HFFc6 (cell line): ENCODE data around the gene OXNAD1. TPM values are rescaled to one million over a fixed set of nuclear protein-coding genes. Genes with fewer than 3 reads are reported as not detected.

Source experiments
- DNase-seq: peaks from one replicate; pipeline ENCODE4 v3.0.0-alpha.2; 2018
- H3K27ac Mint-ChIP-seq: 2 replicates; pipeline ENCODE4 v1.8.0; 2020; ENCODE audit warnings: mild to moderate bottlenecking, mixed read lengths
- H3K27me3 Mint-ChIP-seq: 2 replicates; pipeline ENCODE4 v1.8.0; 2021; ENCODE audit warnings: mild to moderate bottlenecking, moderate library complexity, mixed read lengths; ENCODE audit not compliant: insufficient read depth
- H3K36me3 Mint-ChIP-seq: 2 replicates; pipeline ENCODE4 v1.8.0; 2021; ENCODE audit warnings: low read depth, mixed read lengths
- H3K4me1 Mint-ChIP-seq: 2 replicates; pipeline ENCODE4 v1.8.0; 2020; ENCODE audit warnings: low read depth, mixed read lengths
- H3K4me3 Mint-ChIP-seq: 2 replicates; pipeline ENCODE4 v1.8.0; 2020; ENCODE audit warnings: mild to moderate bottlenecking, moderate library complexity, mixed read lengths
- H3K9me3 Mint-ChIP-seq: 2 replicates; pipeline ENCODE4 v1.8.0; 2020; ENCODE audit warnings: mild to moderate bottlenecking, mixed read lengths
- total RNA-seq, 6 experiments: library from RNA; stranded (reverse); fragmentation: NEBNext Ultra II Directional; extraction: Animal tissue kit (Norgen Biotek cat#: 25700); gene quantifications; 2 replicates in 1 of 6; 3 replicates in 5 of 6; pipeline ENCODE4 v1.2.3, GENCODE V29; 2021
- TF ChIP-seq, protein P1 (sequence below): fragments of 200-600 bp; sonication (generic); IDR thresholded peaks from 2 replicates; pipeline ENCODE4 v1.5.0; 2021; ENCODE audit warnings: antibody characterized with exemption, mild to moderate bottlenecking

Gene OXNAD1
- total RNA-seq, 6 experiments from 2014 or later, result 6.4 to 8.7 (median 8.1) TPM

DNA sequence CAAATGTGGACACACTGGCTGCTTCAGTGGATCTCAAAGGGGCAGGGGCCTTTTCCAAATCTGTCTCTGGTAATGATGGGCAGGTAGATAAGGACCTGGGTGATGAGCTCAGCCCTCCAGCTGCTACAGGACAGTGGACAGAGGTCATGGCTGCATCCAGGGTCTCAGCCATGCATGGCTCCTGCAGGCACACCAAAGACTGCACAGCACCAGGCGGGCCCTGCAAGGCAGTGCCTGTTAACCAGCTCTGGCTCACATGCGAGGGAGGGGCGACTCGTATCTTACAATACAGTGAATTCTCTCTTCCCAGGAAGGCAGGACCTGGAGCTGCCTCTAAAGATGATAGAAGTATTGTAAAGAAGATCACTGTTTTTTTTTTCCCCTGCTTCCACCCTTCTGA lies 58.7 kb downstream of the OXNAD1 start:
- Mint-ChIP-seq H3K9me3 (no peaks in the 10 kb centered on the region), H3K36me3 (peaks cover 18% of the 10 kb centered on the region; the same call in 1 of the 2 replicates), H3K4me1 (peaks cover 11% of the 10 kb centered on the region), H3K4me3 (no peak overlapping the region), H3K27ac (no peak overlapping the region), H3K27me3 (peaks cover 5% of the 10 kb centered on the region)
- TF ChIP-seq, protein P1, sequence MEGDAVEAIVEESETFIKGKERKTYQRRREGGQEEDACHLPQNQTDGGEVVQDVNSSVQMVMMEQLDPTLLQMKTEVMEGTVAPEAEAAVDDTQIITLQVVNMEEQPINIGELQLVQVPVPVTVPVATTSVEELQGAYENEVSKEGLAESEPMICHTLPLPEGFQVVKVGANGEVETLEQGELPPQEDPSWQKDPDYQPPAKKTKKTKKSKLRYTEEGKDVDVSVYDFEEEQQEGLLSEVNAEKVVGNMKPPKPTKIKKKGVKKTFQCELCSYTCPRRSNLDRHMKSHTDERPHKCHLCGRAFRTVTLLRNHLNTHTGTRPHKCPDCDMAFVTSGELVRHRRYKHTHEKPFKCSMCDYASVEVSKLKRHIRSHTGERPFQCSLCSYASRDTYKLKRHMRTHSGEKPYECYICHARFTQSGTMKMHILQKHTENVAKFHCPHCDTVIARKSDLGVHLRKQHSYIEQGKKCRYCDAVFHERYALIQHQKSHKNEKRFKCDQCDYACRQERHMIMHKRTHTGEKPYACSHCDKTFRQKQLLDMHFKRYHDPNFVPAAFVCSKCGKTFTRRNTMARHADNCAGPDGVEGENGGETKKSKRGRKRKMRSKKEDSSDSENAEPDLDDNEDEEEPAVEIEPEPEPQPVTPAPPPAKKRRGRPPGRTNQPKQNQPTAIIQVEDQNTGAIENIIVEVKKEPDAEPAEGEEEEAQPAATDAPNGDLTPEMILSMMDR, result no peak
- DNase-seq, result no peak

DNA sequence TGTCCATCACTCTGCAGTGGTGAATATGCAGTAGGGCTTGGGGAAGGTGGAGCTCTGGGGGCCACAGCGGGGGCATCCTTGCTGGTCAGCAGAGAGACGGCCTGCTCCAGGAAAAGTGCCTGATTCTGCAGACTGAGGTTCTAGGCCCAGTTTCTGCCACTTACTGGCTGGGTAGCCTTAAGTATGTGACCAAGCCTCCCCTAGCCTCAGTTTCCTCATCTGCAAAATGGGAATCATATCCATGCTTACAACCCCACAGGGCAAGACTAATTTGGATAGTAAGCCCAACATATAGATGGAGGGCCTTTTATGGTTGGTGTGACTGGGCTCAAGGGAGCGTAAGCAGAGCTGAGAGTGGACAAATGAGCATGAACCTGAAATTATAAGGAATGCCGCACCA lies 60.8 kb downstream of the OXNAD1 start:
- DNase-seq, result no peak
- H3K4me3 Mint-ChIP-seq, result no peak overlapping the region
- H3K27ac Mint-ChIP-seq, result no peak overlapping the region
- H3K4me1 Mint-ChIP-seq, result peaks cover 11% of the 10 kb centered on the region
- H3K36me3 Mint-ChIP-seq, result peaks cover 18% of the 10 kb centered on the region; the same call in 1 of the 2 replicates
- peaks cover 8% of the 10 kb centered on the region for H3K27me3 Mint-ChIP-seq
- TF ChIP-seq, protein P1, result no peak
- H3K9me3 Mint-ChIP-seq, result no peaks in the 10 kb centered on the region

DNA sequence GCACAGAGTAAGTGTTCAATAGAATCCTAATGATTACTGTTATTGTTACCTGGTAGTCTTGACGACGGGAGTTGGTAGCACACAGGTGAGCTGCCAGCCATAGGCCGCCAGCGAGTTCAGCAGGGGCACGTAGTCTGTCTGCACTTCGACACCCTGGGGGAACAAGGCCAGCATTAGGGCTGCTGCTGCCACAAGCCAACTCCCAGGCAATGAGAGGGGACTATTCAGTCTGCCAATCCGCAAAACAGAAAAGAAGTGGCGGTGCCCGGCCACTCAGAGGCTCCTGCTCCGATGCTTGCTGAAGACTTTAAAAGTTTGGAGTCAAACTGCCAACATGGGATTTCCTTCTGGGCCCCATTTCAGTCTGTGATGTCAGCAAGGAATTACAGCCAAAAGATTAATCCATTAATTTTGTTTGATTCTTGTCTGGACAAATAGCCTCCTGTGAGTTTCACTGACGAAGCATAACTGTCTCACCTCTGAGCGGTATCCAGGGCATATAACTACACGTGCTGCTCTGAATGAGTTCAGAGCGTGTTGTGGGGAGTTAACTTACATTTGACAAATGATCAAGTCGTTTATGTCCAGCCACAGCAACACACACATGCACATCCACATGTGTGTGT lies 61.8 kb downstream of the OXNAD1 start:
- H3K4me3 Mint-ChIP-seq, result no peak overlapping the region
- peaks cover 6% of the 10 kb centered on the region for H3K9me3 Mint-ChIP-seq
- peaks cover 15% of the 10 kb centered on the region for H3K4me1 Mint-ChIP-seq

DNA sequence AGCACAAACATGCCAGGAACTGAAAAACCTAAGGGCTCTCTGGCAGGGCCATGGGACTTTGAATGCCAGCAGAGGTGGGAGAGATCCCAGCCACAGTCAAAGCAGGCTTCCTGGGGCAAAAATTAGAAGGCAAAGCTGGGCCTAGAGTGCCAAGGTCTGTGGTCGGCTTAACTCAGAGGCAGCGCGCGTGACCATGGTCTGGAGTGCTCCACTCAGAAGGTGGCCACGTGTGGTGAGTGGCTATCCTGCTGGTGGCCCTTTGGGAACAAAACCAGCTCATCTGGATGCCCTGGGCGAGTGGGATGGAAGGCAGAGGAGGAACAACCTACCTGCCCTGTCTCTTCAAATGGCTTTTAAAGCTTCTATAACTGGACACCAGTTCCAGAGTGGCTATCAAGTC lies 63.1 kb downstream of the OXNAD1 start:
- TF ChIP-seq, protein P1, result no peak
- Mint-ChIP-seq H3K9me3 (peaks cover 17% of the 10 kb centered on the region), H3K27me3 (peaks cover 6% of the 10 kb centered on the region), H3K4me1 (peaks cover 28% of the 10 kb centered on the region), H3K4me3 (no peak overlapping the region), H3K27ac (no peak overlapping the region), H3K36me3 (peaks cover 28% of the 10 kb centered on the region)
- DNase-seq, result no peak

More for the DNA sequence above, 61.8 kb downstream of the OXNAD1 start:
- Mint-ChIP-seq H3K27ac (no peak overlapping the region), H3K36me3 (peaks cover 19% of the 10 kb centered on the region), H3K27me3 (peaks cover 6% of the 10 kb centered on the region)
- DNase-seq, result no peak
- TF ChIP-seq, protein P1, result no peak

DNA sequence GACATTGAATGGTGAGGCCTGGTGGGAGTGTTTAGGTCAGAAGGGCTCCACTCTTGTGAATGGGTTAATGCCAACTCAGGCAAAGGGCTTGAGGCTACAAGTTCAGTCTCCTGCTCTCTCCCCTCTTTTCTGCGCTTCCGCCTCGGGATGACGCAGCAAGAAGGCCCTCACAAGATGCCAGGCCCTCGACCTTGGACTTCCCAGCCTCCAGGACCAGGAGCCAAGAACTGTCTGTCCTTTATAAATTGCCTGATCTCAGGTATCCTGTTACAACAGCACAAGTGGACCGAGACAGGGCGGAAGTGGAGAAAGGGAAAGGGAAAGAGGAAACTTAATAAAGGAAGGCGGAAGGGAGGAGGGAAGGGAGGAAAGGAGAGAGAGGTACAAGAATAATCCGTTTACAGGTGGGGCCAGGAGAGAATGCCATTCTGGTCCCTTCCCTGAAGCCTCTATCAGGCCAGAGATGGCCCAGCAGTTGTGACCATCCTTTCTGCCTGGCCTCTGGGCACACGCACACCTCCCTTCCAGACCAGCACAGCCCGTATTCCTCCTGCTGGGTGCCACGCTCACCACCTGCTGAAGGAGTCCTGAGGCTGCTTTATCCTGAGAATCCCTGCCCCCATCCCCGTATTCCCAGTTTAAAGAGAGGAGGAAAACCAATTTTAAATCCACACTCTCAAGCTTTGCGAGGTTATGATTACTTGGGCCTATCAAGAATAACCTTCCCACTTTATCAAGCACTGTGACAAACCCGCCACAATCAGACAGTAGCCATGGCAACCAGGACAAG lies 64.2 kb downstream of the OXNAD1 start:
- H3K27me3 Mint-ChIP-seq, result peaks cover 6% of the 10 kb centered on the region; the same call in 1 of the 2 replicates
- no peak for DNase-seq
- no peak overlapping the region for H3K4me3 Mint-ChIP-seq
- H3K27ac Mint-ChIP-seq, result no peak overlapping the region
- H3K36me3 Mint-ChIP-seq, result peaks cover 37% of the 10 kb centered on the region
- peaks cover 20% of the 10 kb centered on the region for H3K9me3 Mint-ChIP-seq
- peaks cover 35% of the 10 kb centered on the region for H3K4me1 Mint-ChIP-seq
- TF ChIP-seq, protein P1, result no peak
